GM21390 (cell line): Measurements from ENCODE around the gene FAM107B.
"Not testable (repeated sequence)": the region's sequence is repeated elsewhere in the genome, so short reads cannot be mapped to it uniquely, and the experiment has no call there.

Experiments used
- ATAC-seq: cut with Tn5 transposase; IDR thresholded peaks from one replicate; pipeline ENCODE4 v1.9.1; 2021; ENCODE audit not compliant: unreplicated experiment

FAM107B gene

GRCh38 chr10:14696821-14697220 is 77.9 kb downstream of the FAM107B start:
- ATAC-seq = no peak

- ATAC-seq = no peak
These were observed 78.7 kb downstream of the FAM107B start for GRCh38 chr10:14695847-14696480.

GRCh38 chr10:14693891-14694290 is 80.8 kb downstream of the FAM107B start:
- no peak for ATAC-seq

- no peak for ATAC-seq
These were observed 82.2 kb downstream of the FAM107B start for GRCh38 chr10:14692344-14693076.

- ATAC-seq = no peak
These were observed 83.3 kb downstream of the FAM107B start for GRCh38 chr10:14691359-14691758.

GRCh38 chr10:14688606-14689005 is 86.1 kb downstream of the FAM107B start:
- no peak for ATAC-seq

- ATAC-seq = not testable (repeated sequence)
These were observed 86.5 kb downstream of the FAM107B start for GRCh38 chr10:14688189-14688588.

- ATAC-seq = no peak
These were observed 87.4 kb downstream of the FAM107B start for GRCh38 chr10:14687340-14687739.

GRCh38 chr10:14686356-14686755 is 88.3 kb downstream of the FAM107B start:
- ATAC-seq = no peak

- no peak for ATAC-seq
These were observed 90.3 kb downstream of the FAM107B start for GRCh38 chr10:14684354-14684753.

GRCh38 chr10:14683256-14683655 is 91.4 kb downstream of the FAM107B start:
- no peak for ATAC-seq

GRCh38 chr10:14681802-14682201 is 92.9 kb downstream of the FAM107B start:
- no peak for ATAC-seq

GRCh38 chr10:14681305-14681704 is 93.4 kb downstream of the FAM107B start:
- ATAC-seq = no peak

- no peak for ATAC-seq
These were observed 96.1 kb downstream of the FAM107B start for GRCh38 chr10:14678637-14679036.

GRCh38 chr10:14676732-14677131 is 98.0 kb downstream of the FAM107B start:
- ATAC-seq = no peak

GRCh38 chr10:14674376-14675050 is 100.2 kb downstream of the FAM107B start:
- no peak for ATAC-seq

- no peak for ATAC-seq
These were observed 101.4 kb downstream of the FAM107B start for GRCh38 chr10:14673189-14673861.

- ATAC-seq = no peak
These were observed 103.3 kb downstream of the FAM107B start for GRCh38 chr10:14671386-14671831.

- ATAC-seq = no peak
These were observed 104.0 kb downstream of the FAM107B start for GRCh38 chr10:14670551-14671240.

GRCh38 chr10:14669576-14669975 is 105.1 kb downstream of the FAM107B start:
- no peak for ATAC-seq

GRCh38 chr10:14667781-14668180 is 106.9 kb downstream of the FAM107B start:
- ATAC-seq = no peak
